GM12878 (cell line): ENCODE measurements around the gene LRRFIP2. TPM values are rescaled to one million over a fixed set of nuclear protein-coding genes. Genes with fewer than 3 reads are reported as not detected.

Experiments used
- ATAC-seq: fragments of 200-7000 bp; cut with Tn5 transposase; 3 replicates; pipeline ENCODE4 v1.9.1; 2020; ENCODE audit warnings: mild to moderate bottlenecking, moderate library complexity
- BruUV-seq: library from RNA; stranded (reverse); fragments of 400-500 nt; replicated peaks from 2 replicates; lab custom pipeline; 2021; lab: Mats Ljungman, UMichigan
- CTCF ChIA-PET: fragments of 300-600 bp; sonication (Branson Sonifier 250); formaldehyde crosslinking; extraction: SDS; loops from one replicate; lab custom pipeline; 2021; ENCODE audit warnings: inconsistent platforms; lab: Yijun Ruan, JAX
- POLR2A ChIA-PET: fragments of 350-600 bp; formaldehyde crosslinking; extraction: SDS; loops from one replicate; lab custom pipeline; 2021; ENCODE audit warnings: inconsistent platforms; lab: Charles Lee
- RAD21 ChIA-PET: fragments of 300-600 bp; sonication (Branson Sonifier 250); formaldehyde crosslinking; loops from one replicate; lab custom pipeline; 2023; ENCODE audit warnings: antibody characterized with exemption; ENCODE audit not compliant: unreplicated experiment; lab: Charles Lee
- SMC1A ChIA-PET: fragments of 300-600 bp; sonication (Branson Sonifier 250); formaldehyde crosslinking; loops from one replicate; lab custom pipeline; 2023; ENCODE audit not compliant: unreplicated experiment, uncharacterized antibody; lab: Charles Lee
- DNase-seq: peaks from one replicate; pipeline ENCODE4 v3.0.0-alpha.2; 2011; ENCODE audit warnings: low read depth, low spot score
- FAIRE-seq: peaks from 3 replicates; lab custom pipeline; 2011; peaks lifted over from hg19 to GRCh38; lab: Jason Lieb, UNC
- H2AFZ ChIP-seq: 2 replicates; pipeline ENCODE4 v1.6.0; 2011; ENCODE audit warnings: low read depth, low read length, control low read depth; ENCODE audit not compliant: control insufficient read depth
- H3K27ac ChIP-seq: 2 replicates; pipeline ENCODE4 v1.5.1; 2011; ENCODE audit warnings: control low read depth; ENCODE audit not compliant: control insufficient read depth, insufficient read depth
- H3K27me3 ChIP-seq, 2 experiments: replicated peaks in 1 of 2; 2 replicates each; pipeline versions ENCODE4 v1.6.0 to v1.6.1; 2011; ENCODE audit warnings: low read length in 1 of 2; ENCODE audit not compliant: control insufficient read depth in 2 of 2, insufficient read depth in 2 of 2
- H3K36me3 ChIP-seq, 2 experiments: 2 replicates each; pipeline ENCODE4 v1.5.1; 2011; ENCODE audit warnings: low read length in 1 of 2; ENCODE audit not compliant: control insufficient read depth in 2 of 2, insufficient read depth in 2 of 2
- H3K4me1 ChIP-seq: 2 replicates; pipeline ENCODE4 v1.6.1; 2011; ENCODE audit warnings: mild to moderate bottlenecking, low read length, moderate library complexity, mixed read lengths; ENCODE audit not compliant: control insufficient read depth, insufficient read depth
- H3K4me2 ChIP-seq: 2 replicates; pipeline ENCODE4 v1.6.0; 2011; ENCODE audit warnings: control low read depth; ENCODE audit not compliant: control insufficient read depth, insufficient read depth
- H3K4me3 ChIP-seq: fragments of 200-600 bp; sonication (generic); 2 replicates; pipeline ENCODE4 v1.5.1; 2016
- H3K79me2 ChIP-seq: 2 replicates; pipeline ENCODE4 v1.6.0; 2011; ENCODE audit warnings: low read length; ENCODE audit not compliant: control insufficient read depth, insufficient read depth
- H3K9ac ChIP-seq: 2 replicates; pipeline ENCODE4 v1.8.0; 2011; ENCODE audit warnings: low read length, control low read depth, mixed read lengths; ENCODE audit not compliant: control insufficient read depth, insufficient read depth
- H3K9me3 ChIP-seq: replicated peaks from 3 replicates; pipeline ENCODE4 v1.5.1; 2011; ENCODE audit warnings: mild to moderate bottlenecking, low read length; ENCODE audit not compliant: control insufficient read depth, insufficient read depth
- H4K20me1 ChIP-seq: 2 replicates; pipeline ENCODE4 v1.6.0; 2011; ENCODE audit not compliant: control insufficient read depth, insufficient read depth
- ASH2L ChIP-seq: fragments of 300-600, 200-600 bp; sonication (generic); IDR thresholded peaks from 2 replicates; pipeline ENCODE4 v1.6.1; 2017; ENCODE audit warnings: low read depth, mild to moderate bottlenecking, borderline replicate concordance
- CHD2 ChIP-seq: IDR thresholded peaks from 2 replicates; pipeline ENCODE4 v1.6.1; 2011; ENCODE audit warnings: low read depth, low read length, improper control_type of control experiment, borderline replicate concordance
- EGR1 ChIP-seq, 2 experiments: IDR thresholded peaks; 1 replicate in 1 of 2; 2 replicates in 1 of 2; pipeline ENCODE4 v1.6.1; 2011 to 2012; ENCODE audit warnings: low read depth in 2 of 2, low read length in 2 of 2, borderline replicate concordance in 1 of 2, mild to moderate bottlenecking in 1 of 2, moderate library complexity in 1 of 2
- ELK1 ChIP-seq: IDR thresholded peaks from 2 replicates; pipeline ENCODE4 v1.6.1; 2012; ENCODE audit warnings: low read depth, low read length, improper control_type of control experiment
- IKZF1 ChIP-seq: fragments of 450-650 bp; conservative IDR thresholded peaks from 2 replicates; pipeline ENCODE4 v1.6.1; 2017; ENCODE audit warnings: antibody characterized with exemption, mild to moderate bottlenecking
- PAX5 ChIP-seq: IDR thresholded peaks from 2 replicates; pipeline ENCODE4 v1.6.1; 2011; ENCODE audit warnings: low read depth, low read length, borderline replicate concordance
- POLR2AphosphoS5 ChIP-seq: IDR thresholded peaks from 2 replicates; pipeline ENCODE4 v1.6.1; 2011; ENCODE audit warnings: mild to moderate bottlenecking, low read length, inconsistent platforms
- SKIL ChIP-seq: fragments of 450-650 bp; IDR thresholded peaks from 2 replicates; pipeline ENCODE4 v1.6.1; 2017; ENCODE audit warnings: mild to moderate bottlenecking, low read depth, inconsistent platforms; ENCODE audit not compliant: poor library complexity, severe bottlenecking
- SRF ChIP-seq, 2 experiments: IDR thresholded peaks; 2 replicates each; pipeline ENCODE4 v1.6.1; 2011; ENCODE audit warnings: low read depth in 2 of 2, low read length in 2 of 2, mild to moderate bottlenecking in 1 of 2, moderate library complexity in 1 of 2
- ZNF217 ChIP-seq: fragments of 450-650 bp; IDR thresholded peaks from 2 replicates; pipeline ENCODE4 v1.6.1; 2017; ENCODE audit warnings: antibody characterized with exemption, mild to moderate bottlenecking
- ZNF384 ChIP-seq: IDR thresholded peaks from 2 replicates; pipeline ENCODE4 v1.6.1; 2012; ENCODE audit warnings: low read depth, mild to moderate bottlenecking, low read length, improper control_type of control experiment, borderline replicate concordance
- WGBS: methylation state at CpG from one replicate; pipeline ENCODE4 v1.1.6; 2016; ENCODE audit warnings: low lambda C conversion rate; ENCODE audit not compliant: insufficient replicate concordance, insufficient coverage; ENCODE audit errors: missing lambda C conversion rate; 5-methylcytosine and 5-hydroxymethylcytosine counted together
- in situ Hi-C: fragments of 300-500 bp; cut with MboI; formaldehyde crosslinking; loops from 9 replicates; pipeline ENCODE4 v1.14.3; 2018; ENCODE audit warnings: mixed read lengths
- intact Hi-C: fragments of 100-400 bp; cut with micrococcal nuclease; formaldehyde crosslinking; loops from one replicate; pipeline ENCODE4 v1.14.2; 2022; ENCODE audit not compliant: unreplicated experiment
- polyA plus RNA-seq, 11 experiments: library from polyadenylated mRNA; depleted of rRNA in 4 of 11; unstranded in 6 of 11; stranded (reverse) in 5 of 11; fragments of >200 nt; fragmentation: Nextera tagmentation in 4 of 11; fragmentation: Illumina TruSeq in 1 of 11; extraction: Ambion mirVana in 4 of 11; extraction: Trizol in 1 of 11; gene quantifications; 1 replicate in 1 of 11; 2 replicates in 10 of 11; pipeline versions ENCODE4 v1.2.1 to v1.2.3, GENCODE V29; 2011 to 2016; ENCODE audit warnings: inconsistent platforms in 2 of 11, missing spikeins in 2 of 11, low read depth in 1 of 11
- total RNA-seq, 4 experiments: library from RNA; depleted of rRNA in 3 of 4; stranded (reverse); fragments of >200 nt in 3 of 4; fragmentation: Illumina TruSeq in 1 of 4; extraction: Trizol in 1 of 4; gene quantifications; 2 replicates each; pipeline versions ENCODE4 v1.2.1 to v1.2.3, GENCODE V29; 2013 to 2021
- TF ChIP-seq, protein P1 (sequence below): fragments of 450-650 bp; IDR thresholded peaks from 2 replicates; pipeline ENCODE4 v1.6.1; 2016; ENCODE audit warnings: mild to moderate bottlenecking
- TF ChIP-seq, protein P2 (sequence below): fragments of 450-650 bp; IDR thresholded peaks from 2 replicates; pipeline ENCODE4 v1.6.1; 2017; ENCODE audit warnings: mild to moderate bottlenecking

LRRFIP2 gene
- total and polyA plus RNA-seq, 10 of the 15 experiments (the other 5 are each of a cell fraction or from before 2014, with no cell fraction given): 9.7 to 46.9 (median 38.1) TPM

DNA sequence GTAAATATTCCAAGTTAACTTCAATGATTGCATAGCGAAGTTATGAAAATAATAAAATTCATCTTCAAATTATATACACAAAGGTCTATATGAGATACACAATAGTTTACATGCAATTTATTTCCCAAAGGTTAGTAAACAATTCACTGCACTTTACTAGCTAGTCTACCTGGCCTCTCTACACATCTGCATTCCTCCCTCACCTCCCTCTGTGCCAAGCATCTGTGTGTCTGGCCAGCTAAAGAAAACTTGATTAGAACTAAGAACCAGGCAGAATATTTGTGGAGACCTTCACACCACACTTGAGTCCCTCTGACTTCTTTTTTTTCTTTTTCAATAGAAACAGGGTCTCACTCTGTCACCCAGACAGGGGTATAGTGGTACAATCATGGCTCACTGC is 61.4 kb downstream of the LRRFIP2 start:
- H3K79me2 ChIP-seq: no peaks in the 10 kb centered on the region
- TF ChIP-seq ZNF217: no peak
- TF ChIP-seq, protein P1, sequence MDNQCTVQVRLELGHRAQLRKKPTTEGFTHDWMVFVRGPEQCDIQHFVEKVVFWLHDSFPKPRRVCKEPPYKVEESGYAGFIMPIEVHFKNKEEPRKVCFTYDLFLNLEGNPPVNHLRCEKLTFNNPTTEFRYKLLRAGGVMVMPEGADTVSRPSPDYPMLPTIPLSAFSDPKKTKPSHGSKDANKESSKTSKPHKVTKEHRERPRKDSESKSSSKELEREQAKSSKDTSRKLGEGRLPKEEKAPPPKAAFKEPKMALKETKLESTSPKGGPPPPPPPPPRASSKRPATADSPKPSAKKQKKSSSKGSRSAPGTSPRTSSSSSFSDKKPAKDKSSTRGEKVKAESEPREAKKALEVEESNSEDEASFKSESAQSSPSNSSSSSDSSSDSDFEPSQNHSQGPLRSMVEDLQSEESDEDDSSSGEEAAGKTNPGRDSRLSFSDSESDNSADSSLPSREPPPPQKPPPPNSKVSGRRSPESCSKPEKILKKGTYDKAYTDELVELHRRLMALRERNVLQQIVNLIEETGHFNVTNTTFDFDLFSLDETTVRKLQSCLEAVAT: no peak
- no peak for TF ChIP-seq ZNF384
- TF ChIP-seq CHD2: no peak
- TF ChIP-seq PAX5: no peak
- no peak for TF ChIP-seq POLR2AphosphoS5
- TF ChIP-seq SKIL: no peak
- TF ChIP-seq ASH2L: no peak
- no peak for TF ChIP-seq SRF (IDR thresholded peaks at IDR 0.05; ENCODE audit: low read depth in 2 of 2, low read length in 2 of 2)
- no peak for TF ChIP-seq IKZF1
- TF ChIP-seq, protein P2, sequence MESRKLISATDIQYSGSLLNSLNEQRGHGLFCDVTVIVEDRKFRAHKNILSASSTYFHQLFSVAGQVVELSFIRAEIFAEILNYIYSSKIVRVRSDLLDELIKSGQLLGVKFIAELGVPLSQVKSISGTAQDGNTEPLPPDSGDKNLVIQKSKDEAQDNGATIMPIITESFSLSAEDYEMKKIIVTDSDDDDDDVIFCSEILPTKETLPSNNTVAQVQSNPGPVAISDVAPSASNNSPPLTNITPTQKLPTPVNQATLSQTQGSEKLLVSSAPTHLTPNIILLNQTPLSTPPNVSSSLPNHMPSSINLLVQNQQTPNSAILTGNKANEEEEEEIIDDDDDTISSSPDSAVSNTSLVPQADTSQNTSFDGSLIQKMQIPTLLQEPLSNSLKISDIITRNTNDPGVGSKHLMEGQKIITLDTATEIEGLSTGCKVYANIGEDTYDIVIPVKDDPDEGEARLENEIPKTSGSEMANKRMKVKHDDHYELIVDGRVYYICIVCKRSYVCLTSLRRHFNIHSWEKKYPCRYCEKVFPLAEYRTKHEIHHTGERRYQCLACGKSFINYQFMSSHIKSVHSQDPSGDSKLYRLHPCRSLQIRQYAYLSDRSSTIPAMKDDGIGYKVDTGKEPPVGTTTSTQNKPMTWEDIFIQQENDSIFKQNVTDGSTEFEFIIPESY: no peak
- TF ChIP-seq ELK1: no peak
- TF ChIP-seq EGR1 (IDR thresholded peaks at IDR 0.05; ENCODE audit: borderline replicate concordance in 1 of 2, low read depth in 2 of 2, low read length in 2 of 2): no peak
- H3K4me2 ChIP-seq: no peak overlapping the region
- H3K9ac ChIP-seq: no peak overlapping the region
- CTCF ChIA-PET: no interaction called here
- no peak for FAIRE-seq
- ATAC-seq: no peak
- SMC1A ChIA-PET: no interaction called here
- no peaks in the 10 kb centered on the region for H3K4me1 ChIP-seq
- POLR2A ChIA-PET: no interaction called here
- no peaks in the 10 kb centered on the region for H3K9me3 ChIP-seq
- H2AFZ ChIP-seq: no peak overlapping the region
- H4K20me1 ChIP-seq: no peaks in the 10 kb centered on the region
- no peak overlapping the region for H3K4me3 ChIP-seq
- intact Hi-C loops: no loop called here
- no TSS peak for BruUV-seq
- DNase-seq: no peak
- RAD21 ChIA-PET: interaction anchor here (1.0 kb wide), 1 partner anchor 47 kb away, joined by 3 read pairs; no protein-coding TSS in a partner anchor
- in situ Hi-C loops: no loop called here
- no peak overlapping the region for H3K27ac ChIP-seq
- no peaks in the 10 kb centered on the region; a peak in 1 of 4 replicates for H3K36me3 ChIP-seq
- WGBS: 95% methylated on average over 1 of the region's 1 CpG
- H3K27me3 ChIP-seq: no peaks in the 10 kb centered on the region
